ENCODE measurements around the gene HOXA9.

Gene HOXA9

GRCh38 chr7:27168265-27168947 is 3.1 kb upstream of the HOXA9 start:
- no peak for DNase-seq
- no peaks in the 10 kb centered on the region for H3K36me3 ChIP-seq (replicated peaks)
- no peak for TF ChIP-seq CTCF (IDR thresholded peaks at IDR 0.05; ENCODE audit: low read depth, low read length, missing control alignments)
- H3K4me3 ChIP-seq (ENCODE audit: low read depth, low read length), result no peak overlapping the region
- no peak overlapping the region for H3K27ac ChIP-seq
- H3K27me3 ChIP-seq (replicated peaks), result peaks cover 98% of the 10 kb centered on the region
- in situ Hi-C loops (cut with HindIII; ENCODE audit: low pct_ligation_motif_present, low sequenced_read_pairs), result loop anchor here (10.0 kb wide), 1 partner anchor 794 kb away; no protein-coding TSS in a partner anchor

DNA sequence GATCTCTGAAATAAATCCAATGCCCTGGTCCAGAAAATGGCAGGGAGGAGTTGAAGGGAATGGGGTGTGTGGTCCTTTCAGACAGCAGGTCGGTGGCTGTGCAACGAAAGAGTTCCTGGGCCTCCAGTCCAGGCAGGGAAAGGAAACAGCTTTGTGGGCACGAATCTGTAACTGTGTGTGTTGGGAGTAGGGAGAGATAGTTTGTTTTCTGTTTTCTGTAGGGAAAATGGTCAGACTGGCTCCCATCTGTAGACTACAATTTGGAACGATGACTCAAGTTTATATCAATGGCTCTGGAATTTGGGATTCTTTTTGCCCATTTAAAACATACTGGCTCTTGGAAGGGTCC is 2.6 kb upstream of the HOXA9 start:
- no peak overlapping the region for H3K27ac ChIP-seq
- TF ChIP-seq CTCF (IDR thresholded peaks at IDR 0.05; ENCODE audit: low read depth, low read length, missing control alignments), result no peak

DNA sequence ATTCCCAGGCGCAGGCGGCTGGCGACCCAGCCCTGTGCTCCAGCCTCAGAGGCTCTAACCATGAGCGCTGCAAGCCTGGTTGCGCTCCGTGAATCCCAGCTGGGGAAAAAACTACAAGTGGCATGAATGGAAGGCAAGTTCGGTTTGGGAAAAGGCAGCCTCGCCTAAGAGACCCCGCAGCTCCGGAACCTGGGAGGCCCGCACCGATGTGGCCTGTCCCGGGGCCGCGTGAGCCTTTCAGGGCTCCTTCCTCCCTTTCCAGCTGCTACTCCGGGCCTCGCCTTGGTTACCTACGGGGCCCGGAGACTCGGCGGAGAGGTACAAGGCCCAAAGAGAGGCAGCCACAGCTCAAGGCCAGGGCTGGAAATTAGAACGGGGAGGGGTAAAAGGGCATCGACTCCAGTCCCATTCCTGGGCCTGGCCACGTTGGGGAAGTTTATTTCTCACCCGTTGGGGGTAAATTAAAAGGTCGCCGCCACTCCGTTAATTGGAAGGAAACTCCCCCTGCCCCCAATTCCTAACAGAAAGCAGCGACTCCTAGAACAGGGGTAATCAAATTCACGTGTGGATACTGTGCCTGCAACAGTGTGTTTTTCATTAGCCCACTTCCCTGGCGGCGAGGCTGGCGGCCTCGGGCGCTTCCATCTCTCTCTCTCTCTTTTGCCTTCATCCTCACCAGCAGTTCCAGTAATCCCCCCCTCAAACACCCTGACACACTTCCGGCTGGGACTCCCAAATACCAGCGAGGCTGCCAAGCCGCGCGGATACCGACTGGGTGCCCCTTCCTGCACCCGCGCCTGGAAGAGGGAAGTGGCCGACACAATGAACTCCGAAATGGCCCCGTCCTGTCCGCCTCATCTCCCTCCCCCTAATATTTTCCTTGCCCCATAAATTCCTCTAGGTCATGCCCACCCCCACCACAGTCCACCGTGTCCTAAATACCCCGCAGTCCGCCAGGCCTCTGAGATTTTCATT is 1.5 kb upstream of the HOXA9 start:
- in situ Hi-C loops (cut with HindIII; ENCODE audit: low pct_ligation_motif_present, low sequenced_read_pairs), result loop anchor here (10.0 kb wide), 1 partner anchor 792 kb away; no protein-coding TSS in a partner anchor
- DNase-seq, result no peak
- H3K27ac ChIP-seq, result no peak overlapping the region

More for the DNA sequence above, 2.6 kb upstream of the HOXA9 start:
- Histone ChIP-seq H3K36me3 (replicated peaks) (no peaks in the 10 kb centered on the region), H3K27me3 (replicated peaks) (peaks cover 98% of the 10 kb centered on the region), H3K4me3 (ENCODE audit: low read depth, low read length) (no peak overlapping the region)
- in situ Hi-C loops (cut with HindIII; ENCODE audit: low pct_ligation_motif_present, low sequenced_read_pairs), result loop anchor here (10.0 kb wide), 1 partner anchor 793 kb away; no protein-coding TSS in a partner anchor
- no peak for DNase-seq

GRCh38 chr7:27165996-27166530 is 726 bp upstream of the HOXA9 start:
- in situ Hi-C loops (cut with HindIII; ENCODE audit: low pct_ligation_motif_present, low sequenced_read_pairs), result loop anchor here (10.0 kb wide), 1 partner anchor 791 kb away; no protein-coding TSS in a partner anchor
- Histone ChIP-seq H3K27me3 (replicated peaks) (peaks cover 95% of the 10 kb centered on the region), H3K27ac (no peak overlapping the region), H3K36me3 (replicated peaks) (no peaks in the 10 kb centered on the region), H3K4me3 (ENCODE audit: low read depth, low read length) (no peak overlapping the region)
- TF ChIP-seq CTCF (IDR thresholded peaks at IDR 0.05; ENCODE audit: low read depth, low read length, missing control alignments), result no peak
- DNase-seq, result no peak

More for the DNA sequence above, 1.5 kb upstream of the HOXA9 start:
- Histone ChIP-seq H3K4me3 (ENCODE audit: low read depth, low read length) (no peak overlapping the region), H3K27me3 (replicated peaks) (peaks cover 98% of the 10 kb centered on the region), H3K36me3 (replicated peaks) (no peaks in the 10 kb centered on the region)
- no peak for TF ChIP-seq CTCF (IDR thresholded peaks at IDR 0.05; ENCODE audit: low read depth, low read length, missing control alignments)

GRCh38 chr7:27164367-27165088 is 809 bp downstream of the HOXA9 start:
- no peak for DNase-seq
- H3K36me3 ChIP-seq (replicated peaks), result no peaks in the 10 kb centered on the region
- H3K27ac ChIP-seq, result no peak overlapping the region
- in situ Hi-C loops (cut with HindIII; ENCODE audit: low pct_ligation_motif_present, low sequenced_read_pairs), result loop anchor here (10.0 kb wide), 1 partner anchor 790 kb away; no protein-coding TSS in a partner anchor
- H3K27me3 ChIP-seq (replicated peaks), result peaks cover 96% of the 10 kb centered on the region
- no peak overlapping the region for H3K4me3 ChIP-seq (ENCODE audit: low read depth, low read length)
- no peak for TF ChIP-seq CTCF (IDR thresholded peaks at IDR 0.05; ENCODE audit: low read depth, low read length, missing control alignments)

Measured in brain microvascular endothelial cell (primary cell).